Spleen (tissue), 7 donors: ENCODE data around the gene NAA35.

Experiments used
- CTCF ChIP-seq, 11 experiments: fragments of 200-600 bp in 7 of 11; fragments of 450-650 bp in 4 of 11; sonication (generic) in 4 of 11; IDR thresholded peaks in 8 of 11; conservative IDR thresholded peaks in 3 of 11; 1 replicate in 7 of 11; 2 replicates in 4 of 11; pipeline versions ENCODE4 v1.4.0 to v1.8.0; 2016 to 2021; ENCODE audit warnings: antibody characterized with exemption in 11 of 11, inconsistent platforms in 4 of 11, mild to moderate bottlenecking in 1 of 11
- POLR2AphosphoS5 ChIP-seq, 3 donors: sonication (generic); formaldehyde crosslinking; IDR thresholded peaks; one replicate each; pipeline ENCODE4 v1.5.1; 2017; ENCODE audit warnings: antibody characterized with exemption in 3 of 3
- donor health status: DM: no; HTN: no; CAD: no; lungs with moderate emphysema.
- donor health status: DM: no; HTN: no; CAD: no.
- donor health status: DM: no; HTN: no; CAD: no.

- no peak for TF ChIP-seq CTCF (IDR thresholded peaks at IDR 0.05 in 8 of 11, conservative IDR thresholded peaks at IDR 0.05 in 3 of 11)
- no peak for TF ChIP-seq POLR2AphosphoS5 (IDR thresholded peaks at IDR 0.05)
Measured at GRCh38 chr9:86069206-86069869, 128.4 kb downstream of the NAA35 start.
